T-helper 22 cell (primary cell): ENCODE measurements around the gene HDAC4.

Experiments
- DNase-seq: peaks from one replicate; pipeline ENCODE4 v3.0.0-alpha.2; 2020; ENCODE audit warnings: low read depth

Gene HDAC4

DNA sequence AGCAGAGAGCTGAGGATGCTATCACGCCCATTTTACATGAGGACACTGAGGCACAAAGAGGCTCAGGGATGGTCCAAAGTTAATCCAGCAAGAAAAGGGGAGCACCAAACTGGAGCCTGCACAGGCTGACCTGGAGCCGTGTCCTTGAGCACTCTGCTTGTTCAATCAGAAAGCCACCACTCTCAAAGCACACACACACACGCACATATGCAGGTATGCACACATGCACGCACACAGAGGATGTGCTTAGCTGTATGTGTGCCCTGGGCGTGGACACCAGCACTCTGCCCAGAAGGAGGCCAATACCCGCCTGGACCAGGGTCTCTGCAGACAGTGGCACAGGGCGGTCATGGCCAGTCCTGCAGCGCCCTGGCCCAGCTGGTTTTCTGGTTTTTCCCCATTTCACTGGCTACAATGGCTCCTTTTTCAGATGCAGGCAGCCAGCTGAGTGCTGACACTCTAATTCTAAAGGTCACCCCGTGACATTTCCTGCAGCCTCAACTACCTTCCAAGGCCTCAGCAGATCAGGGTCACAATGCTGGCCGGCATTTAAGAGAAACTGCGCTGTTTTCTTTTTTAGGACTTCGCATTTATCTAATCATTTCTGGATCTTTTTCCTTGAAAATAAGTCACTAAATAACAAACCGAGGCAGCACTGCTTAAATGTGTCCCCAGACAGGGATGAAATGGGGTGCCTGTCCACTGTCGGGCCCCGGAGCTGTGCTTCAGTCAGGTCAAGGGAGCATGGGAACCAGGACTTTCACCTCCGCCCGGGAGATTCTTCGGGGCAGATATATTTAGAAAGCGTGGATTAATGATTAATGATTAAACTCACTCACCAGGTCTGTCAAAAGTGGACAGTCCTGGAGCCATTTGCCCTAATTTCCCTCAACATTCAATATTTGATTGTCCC is 104.5 kb downstream of the HDAC4 start:
- DNase-seq: no peak

GRCh38 chr2:239295377-239296019 is 105.3 kb downstream of the HDAC4 start:
- DNase-seq: no peak

DNA sequence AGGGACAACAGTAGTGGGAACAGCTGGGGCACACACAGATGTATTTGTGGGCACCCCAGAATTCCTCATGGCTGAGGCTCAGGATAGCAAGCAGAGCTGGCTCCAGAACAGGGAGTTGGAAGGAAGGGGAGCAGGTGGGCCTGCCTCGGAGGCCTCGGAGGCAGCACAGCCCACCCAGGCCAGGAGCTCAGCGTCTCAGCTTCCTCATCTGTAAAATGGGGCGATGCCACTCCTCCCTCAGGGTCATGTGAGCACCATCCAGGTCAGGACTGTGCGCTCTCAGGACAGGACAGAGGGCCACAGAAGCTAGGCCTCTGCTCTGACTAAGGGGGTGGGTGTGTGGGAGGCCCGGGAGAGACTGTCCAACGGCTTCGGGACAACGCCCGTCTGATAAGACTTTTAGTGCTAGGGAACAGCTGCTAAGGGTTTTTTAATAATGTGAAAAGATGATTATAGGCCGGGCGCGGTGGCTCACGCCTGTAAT is 106.2 kb downstream of the HDAC4 start:
- DNase-seq: no peak

DNA sequence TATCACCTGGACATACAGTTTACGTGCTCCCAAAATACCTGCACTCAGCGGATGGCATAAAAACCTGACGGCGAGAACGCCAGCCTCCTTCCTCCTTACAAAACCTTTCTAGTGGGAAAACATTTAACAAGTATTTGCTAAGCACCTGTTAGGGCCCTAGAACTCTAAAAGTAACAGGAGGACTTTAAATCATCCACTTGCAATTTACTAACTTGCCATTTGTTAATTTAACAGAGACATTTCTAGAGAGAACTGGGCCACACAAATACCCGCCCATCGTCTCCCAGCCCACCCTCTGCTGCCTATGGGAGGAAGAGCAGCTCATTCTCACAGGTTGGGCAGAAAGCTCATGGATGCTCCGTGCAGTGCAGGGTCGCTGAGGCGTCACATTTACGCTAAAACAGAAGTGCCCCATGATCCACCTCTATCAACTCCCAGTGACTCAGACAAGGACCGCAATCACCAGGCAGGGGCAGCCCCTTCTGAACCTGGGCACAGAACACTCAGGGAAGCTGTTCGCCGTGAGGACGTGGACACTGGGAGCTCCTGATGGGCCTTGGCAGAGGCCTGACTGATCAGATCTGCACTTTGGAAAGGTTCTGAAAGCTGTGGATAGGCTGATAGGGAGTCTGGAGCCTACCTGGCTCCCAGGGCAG is 106.9 kb downstream of the HDAC4 start:
- peak; percentile 45 for DNase-seq

- DNase-seq: no peak
Observed at GRCh38 chr2:239292959-239293774, 107.7 kb downstream of the HDAC4 start.

DNA sequence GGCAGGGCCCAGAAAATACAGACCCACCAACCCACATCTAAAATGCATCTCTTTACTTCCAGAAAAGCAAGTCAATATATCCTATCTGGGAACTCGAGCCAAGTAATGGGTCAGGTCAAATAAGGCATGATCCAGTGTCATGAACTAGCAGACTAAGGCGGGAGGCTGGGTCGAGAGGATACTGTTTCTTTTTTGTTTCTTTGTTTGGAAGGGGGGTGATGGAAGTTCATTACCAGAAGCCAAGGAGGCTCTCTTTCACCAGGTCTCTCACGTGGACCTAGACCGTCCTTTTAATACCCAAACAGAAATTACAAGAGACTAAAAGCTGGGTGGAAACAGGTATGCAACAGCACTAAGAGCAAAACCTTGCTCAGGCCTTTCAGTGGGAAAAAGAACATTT is 108.3 kb downstream of the HDAC4 start:
- DNase-seq: no peak

DNA sequence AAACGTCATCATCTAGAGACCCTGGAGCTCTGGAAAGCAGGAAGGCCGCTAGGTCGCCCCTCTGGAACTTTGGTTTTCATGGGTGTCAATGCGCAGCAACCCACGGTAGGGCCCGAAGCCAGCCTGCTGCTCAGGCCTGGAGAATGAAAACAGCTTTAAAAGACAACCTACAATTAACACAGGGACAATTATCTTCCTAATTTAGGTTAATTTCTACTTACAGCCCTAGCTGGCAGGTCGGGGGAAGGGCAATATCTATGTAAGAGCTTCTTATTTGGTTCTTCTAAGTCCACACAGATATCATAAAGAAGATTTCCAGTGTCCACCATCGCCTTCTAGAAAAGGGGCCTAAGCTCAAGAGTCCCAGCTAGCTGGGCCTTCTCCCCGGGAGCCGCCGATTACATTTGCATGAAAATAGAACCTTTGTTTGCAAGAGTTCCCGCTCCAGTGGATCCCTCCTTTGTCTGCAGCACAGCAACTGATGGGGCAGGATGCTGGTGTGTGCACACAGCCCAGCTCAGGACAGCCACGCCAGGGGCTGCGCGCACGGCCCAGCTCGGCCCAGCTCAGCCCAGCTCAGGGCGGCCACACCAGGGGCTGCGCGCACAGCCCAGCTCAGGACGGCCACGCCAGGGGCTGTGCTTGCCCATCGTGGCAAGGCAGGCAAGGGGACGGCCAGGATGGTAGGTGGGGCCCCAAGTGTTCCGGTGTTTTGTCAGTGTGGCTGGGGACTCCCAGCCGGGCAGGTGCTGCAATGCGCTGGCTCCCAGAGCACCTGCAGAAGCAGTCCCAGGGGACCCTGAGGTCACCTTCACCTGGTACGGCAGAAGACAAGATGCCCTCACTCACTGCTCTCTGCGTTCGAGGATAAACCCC is 109.1 kb downstream of the HDAC4 start:
- DNase-seq: no peak

DNA sequence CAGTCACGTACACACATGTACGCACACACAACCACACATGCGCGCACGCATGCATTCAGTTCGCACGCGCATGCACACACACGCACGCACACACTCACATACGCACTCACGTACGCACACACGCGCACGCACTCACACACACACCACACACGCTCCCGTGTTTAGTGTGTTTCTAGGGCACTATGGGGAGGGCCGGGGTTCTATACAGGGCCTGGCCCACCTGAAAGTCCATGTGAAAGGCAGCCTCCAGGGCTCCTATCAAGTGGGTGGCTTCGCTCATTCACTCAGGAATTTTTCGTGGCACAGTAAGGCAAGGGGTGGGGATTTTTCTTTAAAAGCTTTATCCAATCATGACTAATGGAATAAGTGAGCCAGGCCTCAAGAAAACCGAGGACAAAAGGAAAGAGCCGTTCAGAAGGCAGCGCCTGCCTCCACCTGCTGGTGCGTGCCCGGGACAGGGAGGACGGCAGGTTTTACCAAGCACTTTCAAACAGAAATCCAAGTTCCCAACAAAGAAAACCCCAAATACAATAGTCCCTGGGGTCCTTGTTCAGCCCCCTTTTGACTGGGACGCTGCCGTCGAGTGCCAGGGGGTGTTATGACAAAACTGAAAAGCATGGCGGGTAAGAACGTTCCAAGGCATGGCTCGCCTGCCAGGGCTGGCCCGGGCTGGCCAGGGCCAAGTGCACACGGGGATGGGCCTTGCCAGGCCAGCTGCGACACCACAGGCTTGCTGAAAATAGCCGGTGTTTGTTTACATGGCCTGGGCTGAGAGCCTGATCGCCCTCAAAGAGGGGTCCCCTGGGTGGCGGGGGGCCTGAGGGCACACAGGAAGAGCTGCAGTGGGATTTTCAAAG is 110.0 kb downstream of the HDAC4 start:
- no peak for DNase-seq

DNA sequence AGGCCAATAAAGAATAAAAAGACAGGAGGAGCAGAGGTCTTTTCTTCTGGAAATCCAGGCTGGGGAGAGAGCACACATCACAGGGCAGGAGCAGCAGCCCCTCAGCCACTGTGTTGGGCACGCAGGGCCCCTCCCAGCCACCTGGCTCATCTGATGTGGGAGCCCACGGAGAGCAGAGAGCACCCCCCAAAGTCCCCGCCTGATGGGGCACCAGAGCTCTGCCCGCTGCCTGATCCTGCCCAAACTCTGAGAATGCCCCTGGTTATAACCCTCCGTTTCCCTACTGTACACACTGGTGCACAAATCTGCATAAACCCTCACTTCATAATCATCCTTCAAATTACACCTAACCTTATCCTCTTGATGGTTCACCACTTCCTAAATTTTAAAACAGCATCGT is 111.3 kb downstream of the HDAC4 start:
- DNase-seq: no peak

DNA sequence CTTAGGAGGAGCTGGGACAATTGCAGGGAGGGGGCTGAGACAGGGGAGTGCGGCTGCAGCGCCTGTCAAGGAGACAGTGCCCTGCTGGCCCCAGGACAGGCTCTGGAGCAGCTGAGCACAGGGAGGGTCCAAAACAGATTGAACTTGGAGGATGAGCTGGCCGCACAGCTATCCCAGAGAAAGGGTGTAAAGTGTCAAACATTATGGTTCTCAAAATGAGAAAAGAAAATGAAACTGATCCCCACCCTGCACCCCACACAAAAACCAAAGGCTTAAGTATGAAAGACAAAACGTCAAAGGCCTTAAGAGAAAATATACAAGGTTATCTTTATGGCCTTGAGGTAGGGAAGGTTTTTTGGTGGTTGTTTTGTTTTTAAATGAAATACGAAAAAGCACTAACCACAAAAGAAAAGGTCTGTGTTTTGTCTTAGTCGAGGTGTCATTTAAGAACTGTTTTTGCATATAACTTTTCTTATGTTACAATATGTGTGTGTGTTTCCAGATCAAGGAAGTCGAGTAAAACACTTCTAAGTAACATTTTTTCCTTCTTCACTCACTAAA is 111.8 kb downstream of the HDAC4 start:
- DNase-seq: no peak

DNA sequence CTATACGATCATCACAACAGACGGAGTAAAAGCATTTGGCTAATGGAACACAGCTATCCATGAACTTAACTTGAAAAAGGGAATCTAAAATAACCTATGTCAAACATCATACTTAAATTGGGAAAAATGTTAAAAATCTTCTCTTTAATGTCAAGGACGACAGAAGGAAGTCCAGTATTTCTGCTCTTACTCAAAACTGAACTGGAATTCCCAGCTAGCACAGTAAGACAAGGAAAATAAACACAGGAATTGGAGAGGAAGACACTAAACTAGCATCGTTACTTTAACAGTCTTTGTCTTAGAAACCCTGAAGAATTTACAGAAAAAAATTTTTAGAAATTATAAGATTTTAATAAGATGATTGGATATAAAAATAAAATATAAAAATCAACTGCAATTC is 112.6 kb downstream of the HDAC4 start:
- DNase-seq: no peak

DNA sequence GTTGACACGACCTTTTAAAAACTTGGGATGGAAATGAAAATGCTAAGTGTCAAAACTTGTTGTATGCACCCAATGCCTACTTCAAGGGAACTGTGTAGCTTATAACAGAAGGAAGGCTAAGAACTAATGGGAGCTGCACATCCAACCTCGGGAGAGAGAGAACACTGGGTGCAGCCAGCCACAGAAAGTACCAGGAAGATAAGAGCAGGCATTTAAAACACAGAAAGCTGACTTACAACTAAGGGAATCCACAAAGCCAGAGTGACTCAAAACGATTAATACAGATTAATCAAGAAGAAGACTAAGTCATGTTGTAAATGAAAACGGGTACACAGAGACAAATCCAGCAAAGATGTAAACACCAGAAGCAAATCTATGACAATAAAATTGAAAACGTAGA is 113.4 kb downstream of the HDAC4 start:
- no peak for DNase-seq

- DNase-seq: no peak
Observed at GRCh38 chr2:239286901-239287300, 113.9 kb downstream of the HDAC4 start.

GRCh38 chr2:239285932-239286230 is 114.9 kb downstream of the HDAC4 start:
- DNase-seq: no peak

GRCh38 chr2:239285071-239285931 is 115.5 kb downstream of the HDAC4 start:
- no peak for DNase-seq

GRCh38 chr2:239283961-239284795 is 116.6 kb downstream of the HDAC4 start:
- no peak for DNase-seq

DNA sequence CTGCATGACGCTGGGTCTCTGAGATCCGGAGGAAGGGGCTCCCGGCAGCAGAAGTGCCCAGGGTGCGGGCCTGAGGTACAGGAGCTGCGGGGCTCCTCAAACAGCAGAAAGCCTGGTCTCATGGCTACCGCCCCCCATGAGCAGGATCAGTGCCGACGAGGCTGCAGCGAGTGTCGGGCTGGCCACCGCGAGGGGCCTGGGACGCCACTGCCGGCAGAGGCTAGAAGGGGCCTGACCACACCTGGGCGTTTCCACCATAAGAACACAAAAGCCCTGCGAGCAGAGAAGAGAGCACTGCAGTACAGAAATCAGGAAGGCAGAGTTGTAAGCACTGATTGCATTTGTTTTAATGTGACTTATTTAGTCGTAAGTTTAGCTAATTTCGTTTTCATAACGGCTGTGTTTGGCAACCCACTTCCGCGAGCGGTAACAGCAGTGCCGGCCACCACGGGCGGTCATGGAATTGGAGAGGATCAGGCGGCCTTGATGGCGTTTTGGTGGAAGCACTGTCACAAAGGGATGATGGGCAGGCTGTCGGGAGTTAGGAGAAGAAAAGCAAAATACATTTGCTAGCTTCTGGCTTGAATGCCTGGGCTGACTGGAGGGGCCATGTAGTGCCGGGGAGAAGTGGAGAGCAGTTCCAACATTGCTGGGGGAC is 117.4 kb downstream of the HDAC4 start:
- no peak for DNase-seq
